Activated naive CD4-positive, alpha-beta T cell treated with anti-CD3 and anti-CD28 coated beads, Interleukin-2, amount 50 U/mL, for 24 hours (primary cell): ENCODE data around the gene GALNT11.

Experiments
- H3K27ac Mint-ChIP-seq: one replicate; pipeline ENCODE4 v1.8.0; 2021; ENCODE audit warnings: mild to moderate bottlenecking, mixed read lengths
- H3K27me3 Mint-ChIP-seq: one replicate; pipeline ENCODE4 v1.8.0; 2021; ENCODE audit warnings: mixed read lengths
- H3K36me3 Mint-ChIP-seq: one replicate; pipeline ENCODE4 v1.8.0; 2021; ENCODE audit warnings: mixed read lengths
- H3K4me1 Mint-ChIP-seq: one replicate; pipeline ENCODE4 v1.8.0; 2021; ENCODE audit warnings: mixed read lengths
- H3K4me3 Mint-ChIP-seq: one replicate; pipeline ENCODE4 v1.8.0; 2021; ENCODE audit warnings: mild to moderate bottlenecking, mixed read lengths
- H3K9me3 Mint-ChIP-seq: one replicate; pipeline ENCODE4 v1.8.0; 2021; ENCODE audit warnings: mixed read lengths

The GALNT11 gene

GRCh38 chr7:152025077-152025936 lies at the start of gene GALNT11:
Gene GALNT11, plus strand, starts transcription at chr7:152025674. Its CDS starts 68,554 bp downstream, at chr7:152094228.
- H3K36me3 Mint-ChIP-seq: peaks cover 13% of the 10 kb centered on the region
- H3K9me3 Mint-ChIP-seq: no peaks in the 10 kb centered on the region
- peaks cover 40% of the 10 kb centered on the region for H3K4me1 Mint-ChIP-seq
- peak within 1 kb of the TSS; percentile 88 for H3K4me3 Mint-ChIP-seq
- no peaks in the 10 kb centered on the region for H3K27me3 Mint-ChIP-seq
- peak within 1 kb of the TSS; percentile 88 for H3K27ac Mint-ChIP-seq

DNA sequence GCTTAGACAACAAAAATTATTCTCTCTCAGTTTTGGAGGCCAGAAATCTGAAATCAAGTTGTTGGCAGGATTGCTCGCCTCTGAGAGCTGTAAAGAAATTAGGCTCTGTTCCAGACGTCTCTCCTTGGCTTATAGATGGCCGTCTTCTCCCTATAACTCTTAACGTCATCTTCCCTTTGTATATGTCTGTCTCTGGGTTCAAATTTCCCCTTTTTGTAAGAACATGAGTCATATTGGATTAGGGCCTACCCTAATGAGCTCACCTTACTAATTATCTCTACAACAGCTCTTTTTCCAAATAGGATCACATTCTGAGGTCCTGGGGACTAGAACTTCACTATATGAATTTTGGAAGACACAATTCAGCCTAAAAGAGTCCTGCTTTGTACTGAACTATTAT lies 46.9 kb upstream of the GALNT11 start:
- H3K27me3 Mint-ChIP-seq: peaks cover 1% of the 10 kb centered on the region
- H3K4me3 Mint-ChIP-seq: no peak overlapping the region
- no peaks in the 10 kb centered on the region for H3K36me3 Mint-ChIP-seq
- H3K9me3 Mint-ChIP-seq: no peaks in the 10 kb centered on the region
- H3K4me1 Mint-ChIP-seq: no peaks in the 10 kb centered on the region
- no peak overlapping the region for H3K27ac Mint-ChIP-seq

GRCh38 chr7:151981223-151981622 lies 44.3 kb upstream of the GALNT11 start:
- H3K4me3 Mint-ChIP-seq: no peak overlapping the region
- H3K36me3 Mint-ChIP-seq: no peaks in the 10 kb centered on the region
- no peaks in the 10 kb centered on the region for H3K9me3 Mint-ChIP-seq
- no peaks in the 10 kb centered on the region for H3K4me1 Mint-ChIP-seq
- no peak overlapping the region for H3K27ac Mint-ChIP-seq
- peaks cover 1% of the 10 kb centered on the region for H3K27me3 Mint-ChIP-seq

DNA sequence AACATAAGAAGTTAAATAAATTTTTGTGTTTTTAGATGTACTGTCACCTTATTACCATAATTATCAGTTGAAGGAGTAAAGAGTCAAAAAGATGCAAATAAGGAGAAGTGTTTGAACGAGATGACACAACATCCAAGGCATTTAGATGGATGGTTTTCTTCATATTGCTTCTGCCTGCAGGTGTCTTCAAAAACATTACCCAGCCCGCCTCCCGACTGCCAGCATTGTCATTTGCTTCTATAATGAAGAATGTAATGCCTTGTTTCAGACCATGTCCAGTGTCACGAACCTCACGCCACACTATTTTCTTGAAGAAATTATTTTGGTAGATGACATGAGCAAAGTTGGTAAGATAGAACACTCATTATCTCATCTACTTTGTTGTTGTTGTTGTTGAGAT lies 42.7 kb upstream of the GALNT11 start:
- Mint-ChIP-seq H3K9me3 (no peaks in the 10 kb centered on the region), H3K4me1 (no peaks in the 10 kb centered on the region), H3K27ac (no peak overlapping the region), H3K4me3 (no peak overlapping the region), H3K36me3 (no peaks in the 10 kb centered on the region), H3K27me3 (peaks cover 3% of the 10 kb centered on the region)

DNA sequence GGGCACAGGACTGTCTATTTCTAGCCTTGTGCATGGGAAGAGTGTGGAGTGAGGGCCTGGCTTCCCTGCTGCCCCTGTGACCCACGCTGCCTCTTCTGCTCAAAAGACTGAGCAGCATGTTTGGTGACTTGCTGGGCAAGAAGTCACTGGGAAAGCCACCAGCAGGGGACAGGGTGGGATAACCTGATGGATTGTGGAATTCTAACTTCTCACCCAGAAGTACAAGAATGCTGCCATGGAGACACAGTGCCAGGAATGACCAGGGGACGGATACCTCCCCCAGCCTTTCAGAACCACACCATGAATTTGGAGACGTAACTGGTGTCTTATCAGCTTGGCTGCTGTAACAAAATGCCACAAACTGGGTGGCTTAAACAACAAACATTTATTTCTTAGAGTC lies 40.9 kb upstream of the GALNT11 start:
- Mint-ChIP-seq H3K27ac (no peak overlapping the region), H3K4me1 (no peaks in the 10 kb centered on the region), H3K4me3 (no peak overlapping the region), H3K27me3 (peaks cover 3% of the 10 kb centered on the region), H3K36me3 (no peaks in the 10 kb centered on the region), H3K9me3 (no peaks in the 10 kb centered on the region)

DNA sequence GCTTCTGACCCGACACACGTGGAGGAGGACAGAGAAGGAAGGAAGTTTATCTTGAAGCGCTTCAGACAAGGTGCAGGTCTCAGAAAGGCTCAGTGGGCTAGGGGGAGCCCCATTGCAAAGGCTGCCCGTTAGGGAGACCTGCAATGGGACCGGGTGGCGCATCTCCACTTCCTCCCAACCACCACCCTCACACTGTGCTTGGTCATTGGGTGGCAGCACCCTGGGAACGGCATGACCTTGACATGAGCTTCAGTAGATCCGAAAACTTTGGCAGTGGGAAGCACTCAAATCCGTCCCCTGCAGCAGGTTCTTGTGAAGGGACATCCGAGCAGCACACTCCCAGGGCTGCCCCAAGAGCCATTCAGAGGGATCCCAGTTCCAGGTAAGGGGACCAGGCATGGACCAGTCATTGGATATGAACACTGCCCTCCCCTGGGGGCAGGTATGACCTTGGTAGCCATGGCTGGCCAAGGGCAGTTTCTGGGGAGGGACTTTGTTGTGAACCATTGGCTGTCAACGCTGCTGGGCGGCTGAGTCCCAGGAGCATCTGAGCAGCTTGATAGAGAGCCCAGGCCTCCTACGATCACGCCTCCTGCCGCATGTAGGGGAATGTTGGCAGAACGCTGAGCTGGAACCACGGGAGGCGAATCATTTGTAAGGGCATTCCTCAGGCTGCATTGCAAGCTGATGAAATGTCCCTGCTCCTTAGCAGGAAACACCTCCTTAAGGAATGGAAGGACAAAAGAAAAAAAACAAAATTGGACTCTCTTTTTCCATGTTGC lies 37.5 kb upstream of the GALNT11 start:
- no peak overlapping the region for H3K4me3 Mint-ChIP-seq
- peaks cover 8% of the 10 kb centered on the region for H3K4me1 Mint-ChIP-seq
- peaks cover 3% of the 10 kb centered on the region for H3K27me3 Mint-ChIP-seq
- no peaks in the 10 kb centered on the region for H3K36me3 Mint-ChIP-seq
- H3K27ac Mint-ChIP-seq: no peak overlapping the region
- no peaks in the 10 kb centered on the region for H3K9me3 Mint-ChIP-seq

DNA sequence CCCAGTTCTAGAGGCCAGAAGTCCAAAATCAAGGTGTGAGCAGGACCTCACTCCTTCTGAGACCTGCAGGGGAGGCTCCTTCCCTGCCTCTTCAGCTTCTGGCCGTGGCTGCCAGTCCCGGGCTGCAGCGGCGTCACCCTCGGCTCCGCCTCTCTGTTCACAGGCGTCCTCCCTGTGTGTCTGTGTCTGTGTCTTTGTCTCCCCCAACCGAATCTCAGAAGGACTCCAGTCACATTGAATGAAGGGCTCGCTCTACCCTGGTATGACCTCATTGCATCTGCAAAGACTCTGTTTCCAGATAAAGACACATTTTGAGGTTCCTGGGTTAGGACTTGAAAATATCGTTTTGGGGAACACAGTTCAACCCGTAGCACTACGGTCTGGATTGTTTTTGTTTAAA lies 33.1 kb upstream of the GALNT11 start:
- Mint-ChIP-seq H3K36me3 (no peaks in the 10 kb centered on the region), H3K4me3 (no peak overlapping the region), H3K9me3 (no peaks in the 10 kb centered on the region), H3K27me3 (no peaks in the 10 kb centered on the region), H3K27ac (no peak overlapping the region), H3K4me1 (peaks cover 8% of the 10 kb centered on the region)

- no peak overlapping the region for H3K4me3 Mint-ChIP-seq
- H3K9me3 Mint-ChIP-seq: no peaks in the 10 kb centered on the region
- H3K27ac Mint-ChIP-seq: no peak overlapping the region
- H3K27me3 Mint-ChIP-seq: peaks cover 5% of the 10 kb centered on the region
- H3K4me1 Mint-ChIP-seq: peaks cover 8% of the 10 kb centered on the region
- no peaks in the 10 kb centered on the region for H3K36me3 Mint-ChIP-seq
These were observed 31.3 kb upstream of the GALNT11 start for GRCh38 chr7:151993977-151994676.

GRCh38 chr7:151999424-152000090 lies 25.9 kb upstream of the GALNT11 start:
- H3K36me3 Mint-ChIP-seq: no peaks in the 10 kb centered on the region
- no peak overlapping the region for H3K27ac Mint-ChIP-seq
- H3K4me3 Mint-ChIP-seq: no peak overlapping the region
- no peaks in the 10 kb centered on the region for H3K9me3 Mint-ChIP-seq
- no peaks in the 10 kb centered on the region for H3K4me1 Mint-ChIP-seq
- H3K27me3 Mint-ChIP-seq: peaks cover 15% of the 10 kb centered on the region

DNA sequence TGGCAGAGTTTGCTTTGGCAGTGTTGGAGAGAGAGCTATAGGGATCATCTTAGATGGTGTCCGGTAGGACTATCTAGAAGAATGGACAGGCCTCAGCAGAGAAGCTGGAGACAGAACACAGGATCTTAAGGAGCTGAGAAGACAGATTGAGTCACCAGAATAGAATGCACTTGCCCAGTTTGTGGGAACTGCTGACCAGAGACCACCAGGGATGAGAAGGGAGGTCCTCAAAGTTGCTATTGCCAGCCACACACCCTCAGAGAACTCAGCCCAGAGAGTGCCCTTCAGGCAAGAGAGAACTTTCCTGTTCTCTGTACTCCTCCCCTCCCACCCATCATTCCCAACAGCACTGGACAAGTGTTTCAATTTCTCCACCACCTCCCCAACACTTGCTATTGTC lies 25.3 kb upstream of the GALNT11 start:
- Mint-ChIP-seq H3K9me3 (no peaks in the 10 kb centered on the region), H3K27me3 (peaks cover 15% of the 10 kb centered on the region), H3K36me3 (no peaks in the 10 kb centered on the region), H3K4me3 (no peak overlapping the region), H3K27ac (no peak overlapping the region), H3K4me1 (no peaks in the 10 kb centered on the region)

DNA sequence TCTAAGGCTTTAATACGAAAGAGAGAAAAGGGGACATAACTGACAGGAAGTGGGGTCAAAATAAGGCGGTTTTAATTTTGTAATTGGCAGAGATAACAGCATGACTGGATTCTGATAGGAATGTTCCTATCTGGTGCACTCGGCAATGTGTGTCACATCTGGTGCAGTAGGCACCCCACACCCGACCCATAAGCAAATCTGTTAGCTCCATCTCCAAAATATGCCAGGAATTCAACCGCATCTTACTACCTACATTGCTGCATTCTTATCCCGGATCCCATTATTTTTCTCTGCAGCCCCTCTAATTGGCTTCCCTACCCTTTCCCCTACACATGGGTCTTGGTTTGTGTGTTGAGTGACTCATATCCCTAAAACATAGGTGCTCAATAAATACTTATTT lies 19.1 kb upstream of the GALNT11 start:
- no peaks in the 10 kb centered on the region for H3K36me3 Mint-ChIP-seq
- peaks cover 9% of the 10 kb centered on the region for H3K27me3 Mint-ChIP-seq
- H3K9me3 Mint-ChIP-seq: no peaks in the 10 kb centered on the region
- H3K27ac Mint-ChIP-seq: no peak overlapping the region
- no peaks in the 10 kb centered on the region for H3K4me1 Mint-ChIP-seq
- H3K4me3 Mint-ChIP-seq: no peak overlapping the region

GRCh38 chr7:152011860-152012259 lies 13.6 kb upstream of the GALNT11 start:
- Mint-ChIP-seq H3K4me3 (no peak overlapping the region), H3K27me3 (peaks cover 1% of the 10 kb centered on the region), H3K9me3 (no peaks in the 10 kb centered on the region), H3K36me3 (no peaks in the 10 kb centered on the region), H3K27ac (no peak overlapping the region), H3K4me1 (no peaks in the 10 kb centered on the region)

GRCh38 chr7:152013230-152013629 lies 12.2 kb upstream of the GALNT11 start:
- Mint-ChIP-seq H3K36me3 (no peaks in the 10 kb centered on the region), H3K27ac (no peak overlapping the region), H3K27me3 (peaks cover 1% of the 10 kb centered on the region), H3K4me1 (no peaks in the 10 kb centered on the region), H3K9me3 (no peaks in the 10 kb centered on the region), H3K4me3 (no peak overlapping the region)

- no peaks in the 10 kb centered on the region for H3K36me3 Mint-ChIP-seq
- no peaks in the 10 kb centered on the region for H3K4me1 Mint-ChIP-seq
- H3K27ac Mint-ChIP-seq: no peak overlapping the region
- H3K4me3 Mint-ChIP-seq: no peak overlapping the region
- peaks cover 1% of the 10 kb centered on the region for H3K27me3 Mint-ChIP-seq
- H3K9me3 Mint-ChIP-seq: no peaks in the 10 kb centered on the region
These were observed 11.5 kb upstream of the GALNT11 start for GRCh38 chr7:152013974-152014373.

GRCh38 chr7:152014722-152015121 lies 10.8 kb upstream of the GALNT11 start:
- peaks cover 1% of the 10 kb centered on the region for H3K27me3 Mint-ChIP-seq
- no peak overlapping the region for H3K4me3 Mint-ChIP-seq
- no peaks in the 10 kb centered on the region for H3K36me3 Mint-ChIP-seq
- no peaks in the 10 kb centered on the region for H3K4me1 Mint-ChIP-seq
- no peak overlapping the region for H3K27ac Mint-ChIP-seq
- no peaks in the 10 kb centered on the region for H3K9me3 Mint-ChIP-seq
